GM21529 (cell line): Measurements from ENCODE around the gene PI4K2B.
A peak's percentile ranks its signal among the peaks of the same experiment; 100 is the strongest.
"Not testable (repeated sequence)": the region's sequence is repeated elsewhere in the genome, so short reads cannot be mapped to it uniquely, and the experiment has no call there.

ENCODE experiments used
- ATAC-seq: cut with Tn5 transposase; IDR thresholded peaks from one replicate; pipeline ENCODE4 v1.9.1; 2021; ENCODE audit not compliant: unreplicated experiment

Gene PI4K2B

GRCh38 chr4:25302626-25303025 lies 68.8 kb downstream of the PI4K2B start:
- no peak for ATAC-seq

GRCh38 chr4:25303578-25303977 lies 69.7 kb downstream of the PI4K2B start:
- no peak for ATAC-seq

- ATAC-seq = no peak
Observed at GRCh38 chr4:25306518-25307057, 72.8 kb downstream of the PI4K2B start.

GRCh38 chr4:25307596-25307995 lies 73.8 kb downstream of the PI4K2B start:
- ATAC-seq = no peak

GRCh38 chr4:25308306-25308705 lies 74.5 kb downstream of the PI4K2B start:
- no peak for ATAC-seq

GRCh38 chr4:25308761-25309160 lies 74.9 kb downstream of the PI4K2B start:
- no peak for ATAC-seq

- ATAC-seq = peak; percentile 59
Observed at GRCh38 chr4:25310066-25310802, 76.4 kb downstream of the PI4K2B start.

GRCh38 chr4:25310803-25311166 lies 77.0 kb downstream of the PI4K2B start:
- peak; percentile 24 for ATAC-seq

GRCh38 chr4:25312496-25313200 lies 78.8 kb downstream of the PI4K2B start, which contains the start of gene ZCCHC4:
Gene ZCCHC4 (plus strand): TSS chr4:25312774. CDS start chr4:25312810, 36 bp downstream.
- ATAC-seq = peak; percentile 76

GRCh38 chr4:25313201-25313895 lies 79.5 kb downstream of the PI4K2B start:
- no peak for ATAC-seq

- no peak for ATAC-seq
Observed at GRCh38 chr4:25320336-25320735, 86.5 kb downstream of the PI4K2B start.

GRCh38 chr4:25320773-25321172 lies 86.9 kb downstream of the PI4K2B start:
- peak; percentile 44 for ATAC-seq

GRCh38 chr4:25321703-25322102 lies 87.9 kb downstream of the PI4K2B start:
- ATAC-seq = no peak

GRCh38 chr4:25328463-25328862 lies 94.6 kb downstream of the PI4K2B start:
- ATAC-seq = not testable (repeated sequence)
